HFFc6 (cell line): ENCODE data around the gene TEC. TPM values are rescaled to one million over a fixed set of nuclear protein-coding genes. Genes with fewer than 3 reads are reported as not detected.

Experiments used
- DNase-seq: peaks from one replicate; pipeline ENCODE4 v3.0.0-alpha.2; 2018
- H3K27ac Mint-ChIP-seq: 2 replicates; pipeline ENCODE4 v1.8.0; 2020; ENCODE audit warnings: mild to moderate bottlenecking, mixed read lengths
- H3K27me3 Mint-ChIP-seq: 2 replicates; pipeline ENCODE4 v1.8.0; 2021; ENCODE audit warnings: mild to moderate bottlenecking, moderate library complexity, mixed read lengths; ENCODE audit not compliant: insufficient read depth
- H3K36me3 Mint-ChIP-seq: 2 replicates; pipeline ENCODE4 v1.8.0; 2021; ENCODE audit warnings: low read depth, mixed read lengths
- H3K4me1 Mint-ChIP-seq: 2 replicates; pipeline ENCODE4 v1.8.0; 2020; ENCODE audit warnings: low read depth, mixed read lengths
- H3K4me3 Mint-ChIP-seq: 2 replicates; pipeline ENCODE4 v1.8.0; 2020; ENCODE audit warnings: mild to moderate bottlenecking, moderate library complexity, mixed read lengths
- H3K9me3 Mint-ChIP-seq: 2 replicates; pipeline ENCODE4 v1.8.0; 2020; ENCODE audit warnings: mild to moderate bottlenecking, mixed read lengths
- CTCF ChIP-seq: fragments of 200-600 bp; sonication (generic); IDR thresholded peaks from 2 replicates; pipeline ENCODE4 v1.5.0; 2021; ENCODE audit warnings: antibody characterized with exemption, mild to moderate bottlenecking
- total RNA-seq, 6 experiments: library from RNA; stranded (reverse); fragmentation: NEBNext Ultra II Directional; extraction: Animal tissue kit (Norgen Biotek cat#: 25700); gene quantifications; 2 replicates in 1 of 6; 3 replicates in 5 of 6; pipeline ENCODE4 v1.2.3, GENCODE V29; 2021

The TEC gene
- total RNA-seq, 6 experiments from 2014 or later: 0.23 TPM; not detected in 5

- H3K9me3 Mint-ChIP-seq: no peaks in the 10 kb centered on the region
These were observed 31.5 kb downstream of the TEC start for GRCh38 chr4:48237996-48238645.

GRCh38 chr4:48235050-48235449, 34.6 kb downstream of the TEC start:
- Mint-ChIP-seq H3K4me3 (no peak overlapping the region), H3K36me3 (no peaks in the 10 kb centered on the region), H3K27me3 (peaks cover 1% of the 10 kb centered on the region), H3K4me1 (no peaks in the 10 kb centered on the region), H3K9me3 (no peaks in the 10 kb centered on the region), H3K27ac (no peak overlapping the region)
- DNase-seq: no peak
- no peak for TF ChIP-seq CTCF

More at GRCh38 chr4:48237996-48238645, 31.5 kb downstream of the TEC start:
- no peaks in the 10 kb centered on the region for H3K36me3 Mint-ChIP-seq
- no peak for DNase-seq
- TF ChIP-seq CTCF: no peak
- no peaks in the 10 kb centered on the region for H3K4me1 Mint-ChIP-seq
- H3K4me3 Mint-ChIP-seq: no peak overlapping the region
- peaks cover 3% of the 10 kb centered on the region for H3K27me3 Mint-ChIP-seq
- H3K27ac Mint-ChIP-seq: no peak overlapping the region

- H3K27ac Mint-ChIP-seq: no peak overlapping the region
These were observed 35.1 kb downstream of the TEC start for GRCh38 chr4:48234575-48234974.

GRCh38 chr4:48228949-48229348, 40.7 kb downstream of the TEC start:
- H3K36me3 Mint-ChIP-seq: no peaks in the 10 kb centered on the region
- H3K9me3 Mint-ChIP-seq: no peaks in the 10 kb centered on the region
- DNase-seq: no peak
- H3K4me3 Mint-ChIP-seq: no peak overlapping the region
- H3K27ac Mint-ChIP-seq: no peak overlapping the region
- peaks cover 1% of the 10 kb centered on the region for H3K27me3 Mint-ChIP-seq
- no peak; the same call in 1 of the 2 replicates for TF ChIP-seq CTCF
- peaks cover 5% of the 10 kb centered on the region; the same call in 1 of the 2 replicates for H3K4me1 Mint-ChIP-seq

More at GRCh38 chr4:48234575-48234974, 35.1 kb downstream of the TEC start:
- Mint-ChIP-seq H3K9me3 (no peaks in the 10 kb centered on the region), H3K4me3 (no peak overlapping the region), H3K36me3 (no peaks in the 10 kb centered on the region), H3K4me1 (no peaks in the 10 kb centered on the region), H3K27me3 (peaks cover 1% of the 10 kb centered on the region)
- DNase-seq: no peak
- no peak for TF ChIP-seq CTCF

- TF ChIP-seq CTCF: no peak
- Mint-ChIP-seq H3K27me3 (peaks cover 2% of the 10 kb centered on the region), H3K27ac (no peak overlapping the region), H3K36me3 (no peaks in the 10 kb centered on the region), H3K9me3 (no peaks in the 10 kb centered on the region), H3K4me3 (no peak overlapping the region), H3K4me1 (peaks cover 5% of the 10 kb centered on the region; the same call in 1 of the 2 replicates)
- DNase-seq: no peak
These were observed 42.0 kb downstream of the TEC start for GRCh38 chr4:48227662-48228061.
